Measurements from ENCODE around the gene NDNF.

Gene NDNF

DNA sequence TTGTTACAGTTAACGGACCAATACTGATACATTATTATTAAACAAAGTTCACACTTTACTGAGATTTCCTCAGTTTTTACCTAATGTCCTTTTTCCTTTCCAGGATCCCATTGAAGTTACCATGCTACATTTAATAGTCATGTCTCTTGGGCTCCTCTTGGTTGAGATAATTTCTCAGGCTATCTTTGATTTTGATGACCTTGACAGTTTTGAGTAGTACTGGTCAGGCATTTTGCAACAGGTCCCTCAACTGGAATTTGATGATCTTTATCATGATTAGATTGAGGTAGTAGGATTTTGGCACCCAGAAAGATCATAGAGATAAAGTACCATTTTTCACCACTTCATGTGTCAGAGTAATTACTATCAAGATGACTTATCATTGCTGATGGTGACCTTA lies 53.8 kb downstream of the NDNF start:
- FAIRE-seq = no peak
- DNase-seq (ENCODE audit: insufficient read length, low spot score) = no peak

DNA sequence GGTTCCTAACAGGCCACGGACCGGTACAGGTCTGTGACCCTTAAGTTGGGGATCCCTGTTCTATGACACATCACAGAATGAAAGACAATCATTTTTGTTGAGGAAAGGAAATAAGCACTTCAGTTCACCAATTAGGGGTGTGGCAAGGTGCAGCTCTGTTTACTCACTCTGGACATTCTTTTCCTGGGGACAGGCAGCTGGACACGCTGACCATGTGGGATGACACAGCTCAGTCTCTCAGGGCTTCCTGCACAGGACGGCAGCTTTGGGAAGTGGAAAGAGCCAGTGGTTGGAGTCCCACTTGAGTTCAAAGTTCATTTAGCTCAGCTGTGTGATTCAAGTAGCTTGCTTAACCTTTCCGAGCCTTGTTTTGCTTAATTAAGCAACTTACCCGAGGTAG lies 55.7 kb downstream of the NDNF start:
- FAIRE-seq (no peak), DNase-seq (ENCODE audit: insufficient read length, low spot score) (no peak)

DNA sequence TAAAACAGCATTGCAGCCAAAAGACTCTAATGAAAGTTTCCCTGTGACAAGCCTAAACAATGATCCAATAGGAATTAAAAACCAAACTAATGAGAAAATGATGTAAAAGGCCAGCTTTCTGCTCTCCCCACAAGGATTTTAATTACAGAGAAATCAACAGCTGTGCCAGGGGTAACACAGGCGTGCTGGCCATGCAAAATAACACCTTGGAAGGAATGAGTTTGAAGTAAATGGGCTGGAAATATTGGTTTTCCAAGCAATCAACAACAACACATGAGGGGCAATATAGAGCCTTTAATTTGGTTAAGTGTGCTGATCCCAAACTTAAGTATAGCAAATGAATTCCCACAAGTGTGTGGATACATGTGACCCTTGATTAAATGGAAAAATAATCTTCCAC lies 56.9 kb downstream of the NDNF start:
- DNase-seq (ENCODE audit: insufficient read length, low spot score) = no peak
- FAIRE-seq = no peak

DNA sequence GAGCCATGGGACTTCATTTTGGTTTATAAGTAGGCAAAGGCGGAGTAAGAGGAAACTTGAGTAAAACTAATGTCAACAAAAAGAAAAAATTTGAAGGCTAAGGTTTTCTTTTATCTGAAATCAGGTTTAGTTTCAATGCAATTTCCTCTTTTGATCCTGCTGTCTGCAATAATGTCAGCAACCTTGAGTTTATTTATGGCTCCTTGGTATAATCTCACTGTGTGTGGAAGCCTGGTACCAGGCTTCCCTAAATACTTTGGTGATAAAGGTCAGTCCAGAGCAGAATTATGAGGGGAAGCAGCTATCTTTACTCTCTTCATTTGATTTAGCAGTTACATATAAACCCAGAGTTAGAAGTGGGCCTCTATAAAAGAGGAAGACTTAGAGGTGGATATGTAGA lies 57.8 kb downstream of the NDNF start:
- DNase-seq (ENCODE audit: insufficient read length, low spot score) = no peak
- FAIRE-seq = no peak

DNA sequence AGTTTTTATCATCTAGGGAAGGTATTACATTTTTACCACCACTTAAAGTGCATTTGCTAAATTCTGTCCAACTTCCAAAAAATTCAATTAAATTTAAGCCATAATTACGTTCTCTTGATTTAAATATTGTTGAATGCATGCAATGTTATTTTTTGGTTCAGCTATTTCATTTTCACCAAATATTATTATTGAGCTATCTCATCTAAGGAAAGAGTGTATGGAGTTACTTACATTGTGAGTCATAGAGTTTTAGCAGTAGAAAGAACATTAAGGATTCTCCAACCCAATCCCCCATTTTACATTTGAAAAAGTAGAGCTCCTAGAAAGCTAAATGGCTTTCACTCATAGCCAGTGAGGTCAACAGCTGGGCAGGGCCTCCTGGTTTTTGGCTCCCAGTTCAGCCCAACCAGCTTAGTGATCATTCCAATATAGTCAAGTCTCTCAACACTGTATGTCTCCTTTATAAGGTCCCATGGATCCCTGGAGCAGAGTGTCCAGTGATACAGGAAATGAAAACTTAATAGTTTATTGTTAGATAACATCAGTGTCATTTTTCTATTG lies 60.5 kb downstream of the NDNF start:
- no peak for DNase-seq (ENCODE audit: insufficient read length, low spot score)

DNA sequence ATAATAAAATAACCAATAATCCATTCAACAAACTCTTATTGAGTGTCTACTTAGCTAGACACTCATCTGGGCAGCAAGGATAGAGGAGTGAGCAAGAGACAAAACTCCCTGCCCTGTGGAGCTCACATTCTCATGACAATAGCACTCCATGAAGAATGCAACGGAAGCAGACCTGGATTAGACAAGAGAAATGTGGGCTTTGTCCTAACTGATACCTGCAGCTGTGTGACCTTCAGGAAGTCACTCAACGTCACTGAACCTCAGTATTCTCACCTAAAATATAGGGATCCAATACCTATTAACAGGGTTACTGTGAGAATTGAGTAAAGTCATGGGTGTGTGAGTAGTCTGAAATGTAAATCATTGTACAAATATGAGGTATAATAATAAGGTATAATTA lies 61.2 kb downstream of the NDNF start:
- no peak for FAIRE-seq

More for the DNA sequence above, 60.5 kb downstream of the NDNF start:
- FAIRE-seq = no peak

DNA sequence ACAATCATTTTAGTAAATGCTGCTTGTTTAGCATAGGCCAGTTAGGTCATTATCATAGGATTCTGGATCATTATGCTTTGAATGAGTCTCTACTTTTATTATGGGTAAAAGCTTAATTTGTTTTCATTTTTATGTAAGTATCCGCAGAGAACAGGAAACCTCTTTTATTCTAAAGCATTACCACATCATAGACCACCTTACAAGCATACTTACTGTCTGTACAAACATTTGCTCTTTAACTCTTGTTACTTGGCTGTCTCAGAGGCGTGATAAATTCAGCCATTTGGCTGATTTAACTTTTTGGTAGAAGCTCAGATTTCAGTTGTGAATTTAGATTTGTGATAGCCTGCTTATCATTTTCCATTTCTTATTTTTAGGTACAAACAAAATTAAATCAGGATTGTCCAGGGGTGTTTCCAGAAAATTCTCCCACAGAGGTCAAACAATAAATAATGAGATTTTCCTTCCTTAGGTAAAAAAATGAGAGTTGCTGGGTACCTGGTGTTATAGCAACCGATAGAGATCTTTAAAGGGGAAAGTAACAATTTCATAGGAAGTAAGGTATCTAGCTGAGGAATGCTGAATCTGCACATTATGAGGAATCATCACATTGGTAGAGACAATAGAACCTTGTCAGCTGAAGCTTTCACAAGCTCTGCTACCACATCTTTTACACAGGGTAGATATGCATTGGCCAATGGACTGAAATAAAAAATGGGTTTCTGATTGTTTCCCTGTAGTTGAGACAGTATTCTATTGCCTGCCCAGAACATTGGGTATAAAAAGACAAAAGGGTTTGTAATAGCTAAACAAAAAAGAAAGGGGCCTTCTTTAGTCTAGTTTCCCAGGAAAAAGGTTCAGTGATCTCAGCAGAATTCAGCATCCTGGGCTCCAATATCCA lies 62.5 kb downstream of the NDNF start:
- DNase-seq (ENCODE audit: insufficient read length, low spot score) (no peak), FAIRE-seq (no peak)

More for the DNA sequence above, 61.2 kb downstream of the NDNF start:
- DNase-seq (ENCODE audit: insufficient read length, low spot score) = no peak

DNA sequence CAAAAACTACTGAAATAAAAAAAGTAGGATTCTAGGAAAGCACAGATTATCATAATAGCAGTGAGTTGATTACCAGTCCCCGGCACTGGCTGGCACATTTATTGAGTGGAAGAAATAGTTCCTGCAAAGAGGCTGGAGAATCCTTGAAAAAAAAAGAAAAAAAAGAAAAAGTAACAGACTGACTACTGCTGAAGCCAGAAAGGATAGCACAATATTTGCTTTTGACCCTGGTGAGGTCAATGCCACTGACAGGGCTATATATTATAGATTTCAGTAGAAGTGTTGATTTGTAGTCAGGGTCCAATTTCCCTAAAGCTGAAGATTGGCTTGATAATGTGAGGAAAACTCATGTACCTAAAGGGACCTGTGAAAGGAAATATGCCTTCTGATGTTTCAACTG lies 64.7 kb downstream of the NDNF start:
- no peak for FAIRE-seq

DNA sequence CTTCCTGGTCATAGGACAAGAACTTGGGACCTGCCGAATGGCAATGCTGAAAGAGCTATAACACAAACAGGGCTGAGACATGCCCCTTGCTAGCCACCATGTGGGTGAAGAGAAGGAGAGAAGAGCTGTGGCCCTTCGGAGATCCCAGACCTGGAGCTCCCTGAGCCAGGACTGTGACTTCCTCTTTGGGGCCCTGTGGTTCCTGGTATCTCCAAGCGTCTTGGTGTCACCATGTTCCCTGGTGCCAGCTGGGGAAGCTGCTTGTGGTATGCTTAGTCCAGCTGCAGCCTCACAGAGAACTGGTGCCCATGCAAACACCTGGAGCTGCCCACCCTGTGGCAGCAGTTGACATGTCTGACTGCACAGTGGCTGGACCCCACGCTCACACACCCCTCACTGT lies 68.5 kb downstream of the NDNF start:
- DNase-seq (ENCODE audit: insufficient read length, low spot score) (no peak), FAIRE-seq (no peak)

More for the DNA sequence above, 64.7 kb downstream of the NDNF start:
- DNase-seq (ENCODE audit: insufficient read length, low spot score) = no peak

DNA sequence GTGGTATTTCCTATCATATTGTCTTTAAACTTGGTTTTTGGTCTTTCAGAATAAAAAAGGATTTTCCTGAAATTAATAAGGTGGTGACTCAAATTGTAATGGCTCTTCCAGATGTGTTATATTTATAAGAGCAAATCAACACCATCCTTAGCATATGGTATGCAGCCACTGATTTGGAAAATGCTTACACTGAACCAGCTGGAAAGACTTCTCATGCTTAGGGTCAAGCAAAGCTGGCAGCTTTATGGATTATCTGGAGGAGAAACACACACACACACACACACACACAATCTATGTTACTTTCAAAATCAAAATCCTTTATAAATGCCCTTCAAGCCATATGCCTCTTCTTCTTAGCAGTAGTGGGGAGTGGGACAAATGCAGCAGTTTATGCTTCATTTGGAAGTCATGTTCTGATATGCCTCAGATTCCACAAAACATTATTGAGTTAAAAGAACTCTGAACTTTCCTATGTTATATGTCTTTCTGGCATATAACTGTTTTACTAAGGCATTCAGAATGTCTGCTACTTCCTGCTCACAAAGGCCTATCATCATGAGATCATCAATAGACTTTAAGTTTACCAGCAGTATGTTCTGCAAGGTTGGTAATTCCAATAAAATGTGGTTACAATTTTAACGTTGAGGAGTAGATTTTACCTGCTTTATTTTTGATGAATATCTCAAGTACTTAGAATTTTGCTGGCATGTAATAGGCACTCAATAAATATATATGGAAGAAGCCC lies 76.9 kb downstream of the NDNF start:
- DNase-seq (ENCODE audit: insufficient read length, low spot score) = no peak
- no peak for FAIRE-seq

DNA sequence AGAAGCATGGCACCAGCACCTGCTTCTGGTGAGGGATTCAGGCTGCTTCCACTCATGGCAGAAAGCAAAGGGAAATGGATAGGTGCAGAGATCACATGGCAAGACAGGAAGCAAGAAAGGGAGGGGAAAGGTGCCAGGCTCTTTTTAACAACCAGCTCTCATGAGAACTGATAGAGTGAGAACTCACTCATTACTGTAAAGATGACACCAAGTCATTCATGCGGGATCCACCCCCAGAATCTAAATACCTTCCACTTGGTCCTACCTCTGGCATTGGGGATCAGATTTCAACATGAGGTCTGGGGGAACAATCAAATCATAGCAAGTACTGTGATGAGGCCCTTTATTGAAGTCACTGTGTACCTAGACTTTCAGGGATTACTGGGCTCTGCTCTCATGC lies 77.8 kb downstream of the NDNF start:
- DNase-seq (ENCODE audit: insufficient read length, low spot score) (no peak), FAIRE-seq (no peak)

DNA sequence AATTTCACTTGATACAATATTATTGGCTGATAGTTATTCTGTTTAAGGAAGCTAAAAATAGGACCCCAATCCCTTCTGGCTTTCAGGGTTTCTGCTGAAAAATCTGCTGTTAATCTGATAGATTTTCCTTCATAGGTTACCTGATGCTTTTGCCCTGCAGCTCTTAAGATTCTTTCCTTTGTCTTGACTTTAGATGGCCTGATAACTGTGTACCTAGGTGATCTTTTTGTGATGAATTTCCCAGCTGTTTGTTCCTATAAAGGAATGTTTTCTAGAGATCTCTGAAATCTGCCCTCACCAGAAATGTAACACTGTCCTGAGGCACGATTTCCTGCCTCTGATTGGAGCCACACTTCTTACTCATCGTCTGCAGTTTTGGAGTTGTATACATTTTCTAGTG lies 80.5 kb downstream of the NDNF start:
- DNase-seq (ENCODE audit: insufficient read length, low spot score) = no peak
- FAIRE-seq = no peak

DNA sequence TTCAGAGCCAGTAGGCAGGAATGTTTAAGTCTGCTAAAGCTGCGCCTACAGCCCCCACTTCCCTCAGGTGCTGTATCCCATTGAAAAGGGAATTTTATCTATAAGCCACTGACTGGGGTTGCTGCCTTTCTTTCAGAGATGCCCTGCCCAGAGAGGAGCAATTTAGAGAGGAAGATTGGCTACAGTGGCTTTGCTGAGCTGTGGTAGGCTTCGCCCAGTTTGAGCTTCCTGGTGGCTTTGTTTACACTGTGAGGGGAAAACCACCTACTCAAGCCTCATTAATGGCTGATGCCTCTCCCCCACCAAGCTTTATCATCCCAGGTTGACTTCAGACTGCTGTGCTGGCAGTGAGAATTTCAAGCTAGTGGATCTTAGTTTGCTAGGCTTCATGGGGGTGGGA lies 82.1 kb downstream of the NDNF start:
- DNase-seq (ENCODE audit: insufficient read length, low spot score) (no peak), FAIRE-seq (no peak)

Data from HTR-8/SVneo (cell line).